GM12892 (cell line): ENCODE results near the gene SYNJ2BP.

ENCODE experiments used
- POLR2A ChIP-seq: IDR thresholded peaks from 2 replicates; pipeline ENCODE4 v1.6.1; 2011; ENCODE audit warnings: low read depth, low read length, control low read depth
- POLR2AphosphoS5 ChIP-seq: IDR thresholded peaks from 2 replicates; pipeline ENCODE4 v1.6.1; 2011; ENCODE audit warnings: low read depth, low read length, control low read depth
- TAF1 ChIP-seq: IDR thresholded peaks from 2 replicates; pipeline ENCODE4 v1.6.1; 2011; ENCODE audit warnings: low read depth, mild to moderate bottlenecking, control low read depth, low read length, borderline replicate concordance

DNA sequence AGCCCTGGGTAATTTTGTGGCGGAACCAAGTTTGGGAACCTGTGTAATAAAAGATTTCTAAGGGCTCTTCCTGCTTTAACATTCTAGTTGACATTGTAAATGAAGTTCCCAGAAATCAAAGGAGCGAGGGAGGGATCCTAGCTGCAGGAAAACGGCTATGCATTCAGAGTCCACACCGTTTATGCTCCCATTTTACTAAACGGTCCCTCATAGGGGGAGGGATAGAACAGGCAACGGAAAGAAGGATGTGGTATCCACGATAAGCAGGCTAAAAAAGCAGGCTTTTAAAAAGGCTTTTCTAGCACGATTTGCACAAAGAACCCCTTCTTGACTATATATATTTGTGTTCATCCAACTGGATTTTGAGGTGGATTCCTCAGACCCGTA lies 559 bp downstream of the SYNJ2BP start:
- TF ChIP-seq POLR2A (no peak), POLR2AphosphoS5 (no peak), TAF1 (no peak)
